Body of pancreas (tissue), 4 donors: ENCODE results near the gene GRM1.

Source experiments
- CTCF ChIP-seq, 7 experiments: fragments of 450-650 bp in 4 of 7; fragments of 200-600 bp in 3 of 7; sonication (generic) in 3 of 7; IDR thresholded peaks; one replicate each; pipeline ENCODE4 v1.5.1; 2016 to 2019; ENCODE audit warnings: antibody characterized with exemption in 7 of 7
- POLR2A ChIP-seq, 3 donors: fragments of 450-650 bp; IDR thresholded peaks; one replicate each; pipeline ENCODE4 v1.6.1; 2016; ENCODE audit warnings: antibody characterized with exemption in 3 of 3, mild to moderate bottlenecking in 2 of 3

GRCh38 chr6:146297815-146298214 is 269.0 kb downstream of the GRM1 start:
- TF ChIP-seq CTCF (IDR thresholded peaks at IDR 0.05) (no peak), POLR2A (IDR thresholded peaks at IDR 0.05) (no peak)
